ENCODE results near the gene ASTL.

The ASTL gene

GRCh38 chr2:96073170-96073775, 65.0 kb downstream of the ASTL start:
- no peak overlapping the region for H3K4me3 ChIP-seq (ENCODE audit: control insufficient read depth, low read depth, low read length)
- DNase-seq (ENCODE audit: low read depth) = no peak
- TF ChIP-seq CTCF (conservative IDR thresholded peaks at IDR 0.05; ENCODE audit: control insufficient read depth, insufficient read depth, low read depth, low read length) = no peak
